PC-3 (cell line): ENCODE measurements around the gene SIPA1L3. TPM values are rescaled to one million over a fixed set of nuclear protein-coding genes. Genes with fewer than 3 reads are reported as not detected.
"Not testable (repeated sequence)": the region's sequence is repeated elsewhere in the genome, so short reads cannot be mapped to it uniquely, and the experiment has no call there.

Experiments used
- ATAC-seq: fragments of 200-7000 bp; cut with Tn5 transposase; 2 replicates; pipeline ENCODE4 v1.9.1; 2020; ENCODE audit warnings: mild to moderate bottlenecking, moderate library complexity
- BruUV-seq: library from RNA; stranded (reverse); fragments of 400-500 nt; replicated peaks from 2 replicates; lab custom pipeline; 2021; lab: Mats Ljungman, UMichigan
- CTCF ChIA-PET: fragments of 300-600 bp; sonication (Branson Sonifier 250); formaldehyde crosslinking; loops from one replicate; lab custom pipeline; 2022; ENCODE audit warnings: antibody characterized with exemption; lab: Charles Lee
- POLR2A ChIA-PET: fragments of 300-600 bp; sonication (Branson Sonifier 250); formaldehyde crosslinking; loops from one replicate; lab custom pipeline; 2022; ENCODE audit warnings: antibody characterized with exemption; ENCODE audit not compliant: unreplicated experiment; lab: Charles Lee
- DNase-seq: peaks from one replicate; pipeline ENCODE4 v3.0.0-alpha.2; 2015
- H2AFZ ChIP-seq: fragments of 300-600 bp; sonication (generic); 2 replicates; pipeline ENCODE4 v1.6.0; 2016; ENCODE audit warnings: antibody characterized with exemption, low read length
- H3F3A ChIP-seq: fragments of 300-600 bp; sonication (generic); one replicate; pipeline ENCODE4 v1.6.0; 2017; ENCODE audit warnings: antibody characterized with exemption, low read length, control low read depth, mild to moderate bottlenecking; ENCODE audit not compliant: unreplicated experiment
- H3K27ac ChIP-seq: fragments of 300-600 bp; sonication (generic); 2 replicates; pipeline ENCODE4 v1.5.1; 2016; ENCODE audit warnings: mild to moderate bottlenecking, low read length
- H3K27me3 ChIP-seq: fragments of 300-600 bp; sonication (generic); 2 replicates; pipeline ENCODE4 v1.6.1; 2016; ENCODE audit warnings: low read length, mixed read lengths
- H3K36me3 ChIP-seq: fragments of 300-600 bp; sonication (generic); 2 replicates; pipeline ENCODE4 v1.6.1; 2016; ENCODE audit warnings: low read depth, mixed run types, low read length, mixed read lengths
- H3K4me1 ChIP-seq: fragments of 300-600 bp; sonication (generic); 2 replicates; pipeline ENCODE4 v1.5.1; 2016; ENCODE audit warnings: low read length; ENCODE audit not compliant: insufficient read depth
- H3K4me2 ChIP-seq: fragments of 300-600 bp; sonication (generic); 2 replicates; pipeline ENCODE4 v1.6.0; 2016; ENCODE audit warnings: low read length
- H3K4me3 ChIP-seq: fragments of 300-600 bp; sonication (generic); 2 replicates; pipeline ENCODE4 v1.5.1; 2016; ENCODE audit warnings: mild to moderate bottlenecking, low read length, mixed read lengths
- H3K79me2 ChIP-seq: fragments of 300-600 bp; sonication (generic); 2 replicates; pipeline ENCODE4 v1.6.1; 2017; ENCODE audit warnings: low read length, mixed read lengths
- H3K9ac ChIP-seq: fragments of 300-600 bp; sonication (generic); 2 replicates; pipeline ENCODE4 v1.6.0; 2016; ENCODE audit warnings: mild to moderate bottlenecking, low read length
- H3K9me2 ChIP-seq: fragments of 300-600 bp; sonication (generic); replicated peaks from 2 replicates; pipeline ENCODE4 v1.6.1; 2016; ENCODE audit warnings: mixed run types, low read length, mixed read lengths
- H3K9me3 ChIP-seq: fragments of 300-600 bp; sonication (generic); 2 replicates; pipeline ENCODE4 v1.6.1; 2016; ENCODE audit warnings: low read length, mixed read lengths
- H4K20me1 ChIP-seq: fragments of 300-600 bp; sonication (generic); 2 replicates; pipeline ENCODE4 v1.6.1; 2016; ENCODE audit warnings: low read length, mixed read lengths
- EZH2 ChIP-seq: fragments of 300-600 bp; sonication (generic); IDR thresholded peaks from one replicate; pipeline ENCODE4 v1.6.1; 2017; ENCODE audit warnings: antibody characterized with exemption, mild to moderate bottlenecking, low read length; ENCODE audit not compliant: unreplicated experiment
- EZH2phosphoT487 ChIP-seq: fragments of 300-600 bp; sonication (generic); IDR thresholded peaks from 2 replicates; pipeline ENCODE4 v1.6.1; 2018; ENCODE audit warnings: mild to moderate bottlenecking, antibody characterized with exemption, low read length, borderline replicate concordance
- intact Hi-C: fragments of 100-400 bp; cut with micrococcal nuclease; formaldehyde crosslinking; loops from 2 replicates; pipeline ENCODE4 v1.9.0; 2023
- total RNA-seq: library from RNA; depleted of rRNA; stranded (reverse); fragments of >200 nt; gene quantifications from 2 replicates; pipeline ENCODE4 v1.2.3, GENCODE V29; 2014
- TF ChIP-seq, protein P1 (sequence below): fragments of 300-600 bp; sonication (generic); conservative IDR thresholded peaks from 2 replicates; pipeline ENCODE4 v1.5.1; 2017; ENCODE audit warnings: antibody characterized with exemption, low read depth, mild to moderate bottlenecking, low read length

SIPA1L3 gene
- total RNA-seq, 1 experiment from 2014 or later = 38.7 TPM

DNA sequence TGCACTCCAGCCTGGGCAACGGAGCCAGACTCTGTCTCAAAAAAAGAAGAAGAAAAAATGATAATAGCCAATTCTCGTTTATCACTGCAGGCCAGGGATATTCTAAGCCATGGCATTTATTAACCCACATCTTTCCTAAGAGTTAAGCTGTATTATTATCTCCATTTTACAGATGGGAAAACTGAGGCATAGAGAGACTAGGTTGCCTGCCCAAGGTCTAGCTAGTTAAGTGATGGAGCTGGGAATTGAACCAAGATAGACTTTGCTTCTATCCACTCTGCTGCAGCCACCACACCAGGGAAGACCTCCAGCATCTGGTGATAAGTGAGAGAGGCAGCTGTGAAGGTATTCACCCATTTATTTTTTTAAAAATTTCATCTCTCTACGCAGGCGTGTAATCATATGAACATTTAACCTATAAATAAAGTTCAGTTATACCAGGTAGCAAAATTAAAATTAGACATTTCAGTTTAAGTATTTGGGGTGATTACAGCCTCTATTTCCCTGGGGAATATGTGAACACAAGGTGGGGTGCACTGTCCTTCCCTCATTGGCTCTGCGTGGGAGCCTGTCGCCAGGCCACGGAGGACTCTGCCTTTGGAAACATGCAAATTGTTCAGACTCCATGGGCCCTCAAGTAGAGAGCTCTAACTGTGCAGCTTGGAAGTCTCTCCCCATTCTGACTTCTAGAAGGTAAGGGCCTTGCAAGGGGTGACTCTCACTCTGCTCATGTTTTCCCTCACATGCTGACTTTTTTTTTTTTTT, 157.8 kb downstream of the SIPA1L3 start:
- Histone ChIP-seq H3F3A (no peaks in the 10 kb centered on the region), H3K27me3 (no peaks in the 10 kb centered on the region), H3K36me3 (no peaks in the 10 kb centered on the region; the same call in 1 of the 2 replicates), H3K27ac (no peak overlapping the region), H3K9ac (no peak overlapping the region), H3K9me2 (no peaks in the 10 kb centered on the region), H2AFZ (no peak overlapping the region), H3K9me3 (no peaks in the 10 kb centered on the region), H3K79me2 (peaks cover 30% of the 10 kb centered on the region), H3K4me1 (peaks cover 18% of the 10 kb centered on the region), H3K4me2 (no peak overlapping the region), H3K4me3 (no peak overlapping the region), H4K20me1 (no peaks in the 10 kb centered on the region)
- no peak for DNase-seq
- POLR2A ChIA-PET = no interaction called here
- CTCF ChIA-PET = no interaction called here
- no peak for ATAC-seq
- no TSS peak for BruUV-seq
- intact Hi-C loops = no loop called here
- TF ChIP-seq, protein P1, sequence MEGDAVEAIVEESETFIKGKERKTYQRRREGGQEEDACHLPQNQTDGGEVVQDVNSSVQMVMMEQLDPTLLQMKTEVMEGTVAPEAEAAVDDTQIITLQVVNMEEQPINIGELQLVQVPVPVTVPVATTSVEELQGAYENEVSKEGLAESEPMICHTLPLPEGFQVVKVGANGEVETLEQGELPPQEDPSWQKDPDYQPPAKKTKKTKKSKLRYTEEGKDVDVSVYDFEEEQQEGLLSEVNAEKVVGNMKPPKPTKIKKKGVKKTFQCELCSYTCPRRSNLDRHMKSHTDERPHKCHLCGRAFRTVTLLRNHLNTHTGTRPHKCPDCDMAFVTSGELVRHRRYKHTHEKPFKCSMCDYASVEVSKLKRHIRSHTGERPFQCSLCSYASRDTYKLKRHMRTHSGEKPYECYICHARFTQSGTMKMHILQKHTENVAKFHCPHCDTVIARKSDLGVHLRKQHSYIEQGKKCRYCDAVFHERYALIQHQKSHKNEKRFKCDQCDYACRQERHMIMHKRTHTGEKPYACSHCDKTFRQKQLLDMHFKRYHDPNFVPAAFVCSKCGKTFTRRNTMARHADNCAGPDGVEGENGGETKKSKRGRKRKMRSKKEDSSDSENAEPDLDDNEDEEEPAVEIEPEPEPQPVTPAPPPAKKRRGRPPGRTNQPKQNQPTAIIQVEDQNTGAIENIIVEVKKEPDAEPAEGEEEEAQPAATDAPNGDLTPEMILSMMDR = no peak
- TF ChIP-seq EZH2phosphoT487 (no peak), EZH2 (no peak)

DNA sequence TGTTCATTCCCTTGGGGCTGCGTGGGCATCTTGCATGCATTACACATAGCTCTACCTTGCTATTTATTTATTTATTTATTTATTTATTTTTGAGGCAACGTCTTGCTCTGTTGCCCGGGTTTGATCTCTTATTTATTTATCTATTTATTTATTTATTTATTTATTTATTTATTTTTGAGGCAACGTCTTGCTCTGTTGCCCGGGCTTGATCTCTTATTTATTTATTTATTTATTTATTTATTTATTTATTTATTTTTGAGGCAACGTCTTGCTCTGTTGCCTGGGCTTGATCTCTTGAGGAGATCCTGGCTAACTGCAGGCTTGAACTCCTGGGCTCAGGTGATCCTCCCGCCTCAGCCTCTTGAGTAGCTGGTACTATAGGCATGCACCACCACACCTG, 158.8 kb downstream of the SIPA1L3 start:
- CTCF ChIA-PET = not testable (repeated sequence)

GRCh38 chr19:38068826-38069225, 161.8 kb downstream of the SIPA1L3 start:
- Histone ChIP-seq H2AFZ (no peak overlapping the region), H3K4me1 (peaks cover 13% of the 10 kb centered on the region), H3K9me2 (no peaks in the 10 kb centered on the region), H3K4me3 (no peak overlapping the region), H3K9me3 (no peaks in the 10 kb centered on the region), H4K20me1 (no peaks in the 10 kb centered on the region), H3K27me3 (no peaks in the 10 kb centered on the region), H3F3A (no peaks in the 10 kb centered on the region), H3K4me2 (no peak overlapping the region), H3K36me3 (no peaks in the 10 kb centered on the region; the same call in 1 of the 2 replicates), H3K9ac (no peak overlapping the region), H3K27ac (no peak overlapping the region), H3K79me2 (peaks cover 12% of the 10 kb centered on the region; the same call in 1 of the 2 replicates)
- ChIA-PET POLR2A (no interaction called here), CTCF (no interaction called here)
- ATAC-seq (no peak), DNase-seq (no peak)
- BruUV-seq = no TSS peak
- TF ChIP-seq, protein P1 = no peak
- TF ChIP-seq EZH2phosphoT487 (no peak), EZH2 (no peak)
- intact Hi-C loops = no loop called here

More for the DNA sequence above, 158.8 kb downstream of the SIPA1L3 start:
- BruUV-seq, H3K36me3 ChIP-seq, DNase-seq, ATAC-seq, H3K9ac ChIP-seq, H3K9me3 ChIP-seq, H3K4me2 ChIP-seq, intact Hi-C loops, H3K27ac ChIP-seq, H3K4me3 ChIP-seq, H2AFZ ChIP-seq, H3F3A ChIP-seq, H4K20me1 ChIP-seq, H3K27me3 ChIP-seq, H3K9me2 ChIP-seq: not testable (repeated sequence)
- H3K4me1 ChIP-seq = peaks cover 23% of the 10 kb centered on the region
- POLR2A ChIA-PET = interaction anchor here (0.8 kb wide), 1 partner anchor 345 kb away, joined by 10 read pairs; no protein-coding TSS in a partner anchor
- H3K79me2 ChIP-seq = peaks cover 23% of the 10 kb centered on the region
